NK-92 treated with Interleukin-12 subunit alpha and Interleukin-12 subunit beta, amount 100 ng/mL, for 24 hours (cell line): ENCODE data around the gene SYVN1.
"Not testable (repeated sequence)": the region's sequence is repeated elsewhere in the genome, so short reads cannot be mapped to it uniquely, and the experiment has no call there.

Experiments
- DNase-seq: peaks from one replicate; lab custom pipeline; 2025; lab: John Stamatoyannopoulos, UW

Gene SYVN1

GRCh38 chr11:65127473-65128181 is 6.7 kb downstream of the SYVN1 start:
- DNase-seq = no peak

GRCh38 chr11:65126624-65127274 is 7.6 kb downstream of the SYVN1 start:
- no peak for DNase-seq

- no peak for DNase-seq
Observed at GRCh38 chr11:65125197-65126056, 8.9 kb downstream of the SYVN1 start.

- no peak for DNase-seq
Observed at GRCh38 chr11:65124480-65125196, 9.7 kb downstream of the SYVN1 start.

GRCh38 chr11:65121865-65122696 is 12.2 kb downstream of the SYVN1 start, which contains the start of the genes FAU and MRPL49:
TSS of gene FAU (minus strand) at chr11:65122134. CDS start at chr11:65121813, 321 bp downstream.
TSS of gene MRPL49 (plus strand) at chr11:65122321. CDS start at chr11:65122347, 26 bp downstream.
- peak; percentile 99 for DNase-seq

- no peak for DNase-seq
Observed at GRCh38 chr11:65121447-65121864, 12.9 kb downstream of the SYVN1 start.

- no peak for DNase-seq
Observed at GRCh38 chr11:65120831-65121230, 13.5 kb downstream of the SYVN1 start.

- no peak for DNase-seq
Observed at GRCh38 chr11:65119670-65119995, 14.7 kb downstream of the SYVN1 start.

- not testable (repeated sequence) for DNase-seq
Observed at GRCh38 chr11:65118891-65119669, 15.2 kb downstream of the SYVN1 start.

GRCh38 chr11:65118097-65118837 is 16.1 kb downstream of the SYVN1 start:
- DNase-seq = no peak

- peak; percentile 99 for DNase-seq
Observed at GRCh38 chr11:65117206-65118096, 16.9 kb downstream of the SYVN1 start, which contains the start of gene ZNHIT2. TSS of gene ZNHIT2 (minus strand) at chr11:65117701. CDS start at chr11:65117653, 48 bp downstream.

- DNase-seq = no peak
Observed at GRCh38 chr11:65116370-65117205, 17.7 kb downstream of the SYVN1 start.

GRCh38 chr11:65115361-65116082 is 18.8 kb downstream of the SYVN1 start:
- DNase-seq = no peak

- DNase-seq = no peak
Observed at GRCh38 chr11:65114538-65115171, 19.7 kb downstream of the SYVN1 start.

- no peak for DNase-seq
Observed at GRCh38 chr11:65113839-65114238, 20.5 kb downstream of the SYVN1 start.

- no peak for DNase-seq
Observed at GRCh38 chr11:65113361-65113756, 21.0 kb downstream of the SYVN1 start.
